Neural cell (in vitro differentiated cells): ENCODE data around the gene PRPS1L1. TPM values are rescaled to one million over a fixed set of nuclear protein-coding genes. Genes with fewer than 3 reads are reported as not detected.

Source experiments
- H2AFZ ChIP-seq: fragments of 200-600, 300-800 bp; sonication (generic), shearing (Covaris generic); 2 replicates; pipeline ENCODE4 v1.6.0; 2014; ENCODE audit warnings: low read depth, mild to moderate bottlenecking, antibody characterized with exemption, low read length, moderate library complexity
- H3F3A ChIP-seq: fragments of 200-600 bp; shearing (Covaris generic); 2 replicates; pipeline ENCODE4 v1.6.1; 2016; ENCODE audit warnings: mild to moderate bottlenecking, moderate library complexity, mixed read lengths, antibody characterized with exemption, low read length; ENCODE audit not compliant: insufficient read depth, poor library complexity, severe bottlenecking
- H3K27ac ChIP-seq: fragments of 200-600, 300-800 bp; sonication (generic), shearing (Covaris generic); 2 replicates; pipeline ENCODE4 v1.5.1; 2014; ENCODE audit warnings: mild to moderate bottlenecking, low read length, moderate library complexity
- H3K27me3 ChIP-seq: fragments of 300-800, 200-600 bp; sonication (generic), shearing (Covaris generic); 2 replicates; pipeline ENCODE4 v1.6.0; 2014; ENCODE audit warnings: mild to moderate bottlenecking, low read depth, low read length, moderate library complexity; ENCODE audit not compliant: insufficient read depth
- H3K36me3 ChIP-seq: fragments of 300-800, 200-600 bp; sonication (generic), shearing (Covaris generic); 2 replicates; pipeline ENCODE4 v1.5.1; 2014; ENCODE audit warnings: mild to moderate bottlenecking, antibody characterized with exemption, low read length, moderate library complexity; ENCODE audit not compliant: insufficient read depth
- H3K4me2 ChIP-seq: fragments of 300-800, 200-600 bp; sonication (generic), shearing (Covaris generic); 2 replicates; pipeline ENCODE4 v1.6.0; 2014; ENCODE audit warnings: mild to moderate bottlenecking, low read length
- H3K4me3 ChIP-seq: fragments of 300-800, 200-600 bp; sonication (generic), shearing (Covaris generic); 2 replicates; pipeline ENCODE4 v1.5.1; 2014; ENCODE audit warnings: mild to moderate bottlenecking, low read length, moderate library complexity
- H3K79me2 ChIP-seq: fragments of 200-600 bp; shearing (Covaris generic); replicated peaks from 2 replicates; pipeline ENCODE4 v1.6.0; 2014; ENCODE audit warnings: mild to moderate bottlenecking, low read length, moderate library complexity; ENCODE audit not compliant: insufficient read depth
- H3K9ac ChIP-seq: fragments of 300-800, 200-600 bp; sonication (generic), shearing (Covaris generic); 2 replicates; pipeline ENCODE4 v1.6.1; 2016; ENCODE audit warnings: mild to moderate bottlenecking, low read length, mixed read lengths
- H3K9me2 ChIP-seq: fragments of 200-600 bp; shearing (Covaris generic); 2 replicates; pipeline ENCODE4 v1.6.1; 2016; ENCODE audit warnings: mild to moderate bottlenecking, low read length, mixed read lengths; ENCODE audit not compliant: insufficient read depth
- H3K9me3 ChIP-seq: fragments of 200-600, 300-800 bp; sonication (generic), shearing (Covaris generic); 2 replicates; pipeline ENCODE4 v1.6.1; 2016; ENCODE audit warnings: mild to moderate bottlenecking, mixed run types, low read length, moderate library complexity, mixed read lengths
- H4K20me1 ChIP-seq: fragments of 200-600 bp; shearing (Covaris generic); 2 replicates; pipeline ENCODE4 v1.6.1; 2016; ENCODE audit warnings: mild to moderate bottlenecking, mixed run types; ENCODE audit not compliant: insufficient read depth
- CTCF ChIP-seq: fragments of 450-650 bp; IDR thresholded peaks from 2 replicates; pipeline ENCODE4 v1.5.1; 2014; ENCODE audit warnings: antibody characterized with exemption, mild to moderate bottlenecking, moderate library complexity; ENCODE audit not compliant: poor library complexity, severe bottlenecking
- EP300 ChIP-seq: fragments of 450-650 bp; conservative IDR thresholded peaks from 2 replicates; pipeline ENCODE4 v1.6.1; 2014; ENCODE audit warnings: antibody characterized with exemption, mild to moderate bottlenecking, moderate library complexity; ENCODE audit not compliant: poor library complexity, severe bottlenecking
- EZH2 ChIP-seq: fragments of 200-600, 300-800 bp; shearing (Covaris generic), sonication (generic); IDR thresholded peaks from 2 replicates; pipeline ENCODE4 v1.6.1; 2014; ENCODE audit warnings: antibody characterized with exemption, low read length, borderline replicate concordance, mild to moderate bottlenecking; ENCODE audit not compliant: insufficient read depth, poor library complexity, severe bottlenecking
- MXI1 ChIP-seq: fragments of 450-650 bp; conservative IDR thresholded peaks from 2 replicates; pipeline ENCODE4 v1.6.1; 2014; ENCODE audit warnings: antibody characterized with exemption, mild to moderate bottlenecking; ENCODE audit not compliant: poor library complexity, severe bottlenecking
- POLR2AphosphoS5 ChIP-seq: IDR thresholded peaks from 2 replicates; pipeline ENCODE4 v1.6.1; 2012
- RAD21 ChIP-seq: fragments of 450-650 bp; conservative IDR thresholded peaks from 2 replicates; pipeline ENCODE4 v1.6.1; 2014; ENCODE audit warnings: antibody characterized with exemption, mild to moderate bottlenecking, moderate library complexity
- REST ChIP-seq: IDR thresholded peaks from 2 replicates; pipeline ENCODE4 v1.6.1; 2012; ENCODE audit warnings: borderline replicate concordance
- SMC3 ChIP-seq: fragments of 450-650 bp; conservative IDR thresholded peaks from 2 replicates; pipeline ENCODE4 v1.6.1; 2014; ENCODE audit warnings: antibody characterized with exemption, mild to moderate bottlenecking, moderate library complexity; ENCODE audit not compliant: poor library complexity
- TAF1 ChIP-seq: IDR thresholded peaks from 2 replicates; pipeline ENCODE4 v1.6.1; 2012; ENCODE audit warnings: low read depth
- polyA plus RNA-seq: library from polyadenylated mRNA; depleted of rRNA; stranded (reverse); fragments of >200 nt; gene quantifications from 2 replicates; pipeline ENCODE4 v1.2.3, GENCODE V29; 2014

Gene PRPS1L1
- polyA plus RNA-seq, 1 donor from 2014 or later, result not detected

GRCh38 chr7:18041191-18041590 is 13.5 kb upstream of the PRPS1L1 start:
- Histone ChIP-seq H3K9me3 (no peaks in the 10 kb centered on the region), H3K79me2 (no peaks in the 10 kb centered on the region), H4K20me1 (no peaks in the 10 kb centered on the region), H2AFZ (no peak overlapping the region), H3K36me3 (no peaks in the 10 kb centered on the region), H3K9ac (no peak overlapping the region), H3K4me3 (no peak overlapping the region), H3K9me2 (no peaks in the 10 kb centered on the region), H3K27me3 (no peaks in the 10 kb centered on the region), H3F3A (no peaks in the 10 kb centered on the region), H3K27ac (no peak overlapping the region), H3K4me2 (no peak overlapping the region)
- no peak for TF ChIP-seq TAF1
- no peak for TF ChIP-seq EP300
- no peak for TF ChIP-seq CTCF
- TF ChIP-seq POLR2AphosphoS5, result no peak
- TF ChIP-seq EZH2, result no peak
- TF ChIP-seq MXI1, result no peak
- TF ChIP-seq REST, result no peak
- no peak for TF ChIP-seq RAD21
- no peak for TF ChIP-seq SMC3

GRCh38 chr7:18040196-18040595 is 12.6 kb upstream of the PRPS1L1 start:
- H3K79me2 ChIP-seq, result no peaks in the 10 kb centered on the region
- no peak overlapping the region for H2AFZ ChIP-seq
- H3K9me3 ChIP-seq, result no peaks in the 10 kb centered on the region
- no peaks in the 10 kb centered on the region for H3K9me2 ChIP-seq
- H3K27ac ChIP-seq, result no peak overlapping the region
- TF ChIP-seq MXI1 (no peak), REST (no peak), EZH2 (no peak), POLR2AphosphoS5 (no peak), RAD21 (no peak), CTCF (no peak), EP300 (no peak), TAF1 (no peak), SMC3 (no peak)
- no peak overlapping the region for H3K4me3 ChIP-seq
- H3F3A ChIP-seq, result no peaks in the 10 kb centered on the region
- no peak overlapping the region for H3K4me2 ChIP-seq
- no peaks in the 10 kb centered on the region for H3K36me3 ChIP-seq
- H3K9ac ChIP-seq, result no peak overlapping the region
- H4K20me1 ChIP-seq, result no peaks in the 10 kb centered on the region
- no peaks in the 10 kb centered on the region for H3K27me3 ChIP-seq
